Vagina (tissue), 2 donors: ENCODE data around the gene FAM53A. TPM values are rescaled to one million over a fixed set of nuclear protein-coding genes. Genes with fewer than 3 reads are reported as not detected.

Experiments
- DNase-seq, 2 donors: peaks; one replicate each; pipeline ENCODE4 v3.0.0-alpha.2; 2017; ENCODE audit errors: extremely low spot score in 2 of 2
- H3K27ac ChIP-seq: fragments of 200-600 bp; sonication (generic); one replicate; pipeline ENCODE4 v1.5.1; 2019
- H3K27me3 ChIP-seq: fragments of 200-600 bp; sonication (generic); one replicate; pipeline ENCODE4 v1.5.1; 2019
- H3K36me3 ChIP-seq, 2 donors: fragments of 200-600 bp; sonication (generic); one replicate each; pipeline ENCODE4 v1.5.1; 2017 to 2019
- H3K4me1 ChIP-seq: fragments of 200-600 bp; sonication (generic); one replicate; pipeline ENCODE4 v1.5.1; 2019
- H3K4me3 ChIP-seq, 2 donors: fragments of 200-600 bp; sonication (generic); 1 replicate in 1 of 2; 2 replicates in 1 of 2; pipeline ENCODE4 v1.5.1; 2016 to 2019
- H3K9me3 ChIP-seq: fragments of 200-600 bp; sonication (generic); one replicate; pipeline ENCODE4 v1.5.1; 2019
- POLR2A ChIP-seq, 2 donors: fragments of 450-650 bp; IDR thresholded peaks; one replicate each; pipeline ENCODE4 v1.6.1; 2017; ENCODE audit warnings: antibody characterized with exemption in 2 of 2, mild to moderate bottlenecking in 2 of 2, moderate library complexity in 2 of 2
- POLR2AphosphoS5 ChIP-seq, 2 donors: sonication (generic); formaldehyde crosslinking; IDR thresholded peaks; one replicate each; pipeline ENCODE4 v1.9.0; 2017; ENCODE audit warnings: antibody characterized with exemption in 2 of 2, mild to moderate bottlenecking in 2 of 2, low read depth in 1 of 2; ENCODE audit not compliant: insufficient read depth in 1 of 2
- intact Hi-C: fragments of 100-400 bp; cut with DNase I; formaldehyde crosslinking; loops from one replicate; pipeline ENCODE4 v1.15.1; 2023
- total RNA-seq: library from RNA; depleted of rRNA; stranded (reverse); fragments of >200 nt; gene quantifications from one replicate; pipeline ENCODE4 v1.2.3, GENCODE V29; 2016
- TF ChIP-seq, protein P1 (sequence below), 3 experiments: fragments of 450-650 bp in 2 of 3; fragments of 200-600 bp in 1 of 3; sonication (generic) in 1 of 3; IDR thresholded peaks; one replicate each; pipeline ENCODE4 v1.5.1; 2017 to 2019; ENCODE audit warnings: antibody characterized with exemption in 3 of 3, mild to moderate bottlenecking in 2 of 3, moderate library complexity in 2 of 3

FAM53A gene
- total RNA-seq, 1 donor from 2014 or later = 13.8 TPM

DNA sequence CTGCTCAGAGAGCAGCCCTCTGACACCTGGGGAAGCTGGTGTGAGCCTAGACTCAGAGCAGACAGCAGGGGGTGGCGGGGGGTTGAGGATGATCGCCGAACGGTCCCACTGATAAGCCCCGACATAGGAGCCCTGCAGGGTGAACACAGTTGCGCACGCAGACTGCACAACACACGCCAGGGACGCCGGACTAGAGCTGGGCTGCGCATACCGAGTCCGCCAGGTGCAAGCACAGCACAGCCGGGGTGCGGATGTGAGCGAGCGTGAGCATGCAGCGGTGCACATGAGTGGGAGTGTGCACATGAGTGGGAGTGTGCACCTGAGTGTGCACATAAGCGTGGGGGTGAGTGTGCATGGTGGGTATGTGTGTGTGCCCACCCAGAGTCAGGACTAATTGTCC is 36.7 kb downstream of the FAM53A start:
- no peak for DNase-seq
- intact Hi-C loops = no loop called here
- Histone ChIP-seq H3K36me3 (no peaks in the 10 kb centered on the region), H3K27me3 (no peaks in the 10 kb centered on the region), H3K4me3 (no peak overlapping the region), H3K27ac (no peak overlapping the region), H3K4me1 (peaks cover 10% of the 10 kb centered on the region), H3K9me3 (no peaks in the 10 kb centered on the region)
- no peak for TF ChIP-seq POLR2A (IDR thresholded peaks at IDR 0.05)
- TF ChIP-seq, protein P1, sequence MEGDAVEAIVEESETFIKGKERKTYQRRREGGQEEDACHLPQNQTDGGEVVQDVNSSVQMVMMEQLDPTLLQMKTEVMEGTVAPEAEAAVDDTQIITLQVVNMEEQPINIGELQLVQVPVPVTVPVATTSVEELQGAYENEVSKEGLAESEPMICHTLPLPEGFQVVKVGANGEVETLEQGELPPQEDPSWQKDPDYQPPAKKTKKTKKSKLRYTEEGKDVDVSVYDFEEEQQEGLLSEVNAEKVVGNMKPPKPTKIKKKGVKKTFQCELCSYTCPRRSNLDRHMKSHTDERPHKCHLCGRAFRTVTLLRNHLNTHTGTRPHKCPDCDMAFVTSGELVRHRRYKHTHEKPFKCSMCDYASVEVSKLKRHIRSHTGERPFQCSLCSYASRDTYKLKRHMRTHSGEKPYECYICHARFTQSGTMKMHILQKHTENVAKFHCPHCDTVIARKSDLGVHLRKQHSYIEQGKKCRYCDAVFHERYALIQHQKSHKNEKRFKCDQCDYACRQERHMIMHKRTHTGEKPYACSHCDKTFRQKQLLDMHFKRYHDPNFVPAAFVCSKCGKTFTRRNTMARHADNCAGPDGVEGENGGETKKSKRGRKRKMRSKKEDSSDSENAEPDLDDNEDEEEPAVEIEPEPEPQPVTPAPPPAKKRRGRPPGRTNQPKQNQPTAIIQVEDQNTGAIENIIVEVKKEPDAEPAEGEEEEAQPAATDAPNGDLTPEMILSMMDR (IDR thresholded peaks at IDR 0.05) = no peak
- TF ChIP-seq POLR2AphosphoS5 (IDR thresholded peaks at IDR 0.05; ENCODE audit: insufficient read depth in 1 of 2, low read depth in 1 of 2) = no peak

DNA sequence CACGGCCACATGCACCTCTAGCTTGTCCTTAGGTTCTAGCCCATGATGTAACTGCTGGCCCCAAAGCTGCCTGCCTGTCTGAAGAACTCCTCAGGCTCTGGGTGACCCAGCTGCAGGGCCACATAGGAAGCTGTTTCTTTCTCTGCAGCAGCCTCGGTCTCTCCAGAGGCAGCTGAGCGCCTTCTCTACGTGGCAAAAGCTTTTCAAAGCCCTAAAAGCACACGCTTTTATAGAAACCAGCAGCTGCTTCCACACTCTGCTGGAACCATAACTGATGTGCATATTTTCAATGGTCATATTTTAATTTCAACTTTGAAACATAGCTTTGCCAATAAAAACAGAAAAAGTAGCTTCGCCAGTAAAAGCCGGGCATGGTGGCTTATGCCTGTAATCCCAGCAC is 37.4 kb downstream of the FAM53A start:
- peaks cover 10% of the 10 kb centered on the region for H3K4me1 ChIP-seq
- no peaks in the 10 kb centered on the region for H3K36me3 ChIP-seq
- no peaks in the 10 kb centered on the region for H3K9me3 ChIP-seq
- TF ChIP-seq POLR2AphosphoS5 (IDR thresholded peaks at IDR 0.05; ENCODE audit: insufficient read depth in 1 of 2, low read depth in 1 of 2) (no peak), POLR2A (IDR thresholded peaks at IDR 0.05) (no peak)
- TF ChIP-seq, protein P1 (IDR thresholded peaks at IDR 0.05) = no peak
- no peak for DNase-seq
- H3K27me3 ChIP-seq = no peaks in the 10 kb centered on the region
- no peak overlapping the region for H3K27ac ChIP-seq
- intact Hi-C loops = no loop called here
- H3K4me3 ChIP-seq = no peak overlapping the region

DNA sequence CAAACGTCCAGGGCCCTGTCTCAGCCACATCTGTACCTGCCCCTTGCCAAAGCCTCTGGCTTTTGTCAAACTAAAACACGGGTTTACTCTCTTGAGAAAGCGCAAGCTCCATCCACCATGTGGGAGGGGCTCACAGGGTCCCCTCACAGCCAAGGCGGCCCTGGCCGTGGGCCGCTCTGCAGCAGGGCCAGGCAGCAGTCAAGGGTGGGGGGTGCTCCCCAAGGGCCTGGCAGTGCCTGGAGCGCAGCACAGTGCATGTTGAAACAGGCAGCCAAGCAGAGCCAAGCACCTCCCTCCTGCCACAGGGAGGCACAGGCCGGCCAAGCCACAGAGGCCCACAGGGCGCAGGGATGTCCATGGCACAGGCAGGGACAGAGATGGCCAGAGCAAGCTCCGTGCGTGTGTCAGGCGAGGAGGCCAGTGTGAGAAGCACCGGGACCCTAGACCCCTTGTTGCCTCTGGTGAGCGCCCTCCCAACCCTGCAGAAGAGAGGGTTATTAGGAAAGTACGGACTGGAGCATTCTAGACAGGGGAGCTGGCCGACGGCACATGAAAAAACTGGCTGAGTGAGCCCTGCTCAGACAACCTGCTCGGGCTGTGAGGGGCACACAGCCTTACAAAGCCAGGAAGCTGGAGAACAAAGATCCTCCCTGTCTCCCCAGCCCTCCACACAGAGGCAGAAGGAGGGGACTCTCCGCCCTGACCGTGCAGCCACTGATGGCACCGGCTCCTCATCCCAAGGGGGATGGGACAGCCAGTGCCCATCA is 39.0 kb downstream of the FAM53A start:
- H3K4me3 ChIP-seq = no peak overlapping the region
- intact Hi-C loops = no loop called here

DNA sequence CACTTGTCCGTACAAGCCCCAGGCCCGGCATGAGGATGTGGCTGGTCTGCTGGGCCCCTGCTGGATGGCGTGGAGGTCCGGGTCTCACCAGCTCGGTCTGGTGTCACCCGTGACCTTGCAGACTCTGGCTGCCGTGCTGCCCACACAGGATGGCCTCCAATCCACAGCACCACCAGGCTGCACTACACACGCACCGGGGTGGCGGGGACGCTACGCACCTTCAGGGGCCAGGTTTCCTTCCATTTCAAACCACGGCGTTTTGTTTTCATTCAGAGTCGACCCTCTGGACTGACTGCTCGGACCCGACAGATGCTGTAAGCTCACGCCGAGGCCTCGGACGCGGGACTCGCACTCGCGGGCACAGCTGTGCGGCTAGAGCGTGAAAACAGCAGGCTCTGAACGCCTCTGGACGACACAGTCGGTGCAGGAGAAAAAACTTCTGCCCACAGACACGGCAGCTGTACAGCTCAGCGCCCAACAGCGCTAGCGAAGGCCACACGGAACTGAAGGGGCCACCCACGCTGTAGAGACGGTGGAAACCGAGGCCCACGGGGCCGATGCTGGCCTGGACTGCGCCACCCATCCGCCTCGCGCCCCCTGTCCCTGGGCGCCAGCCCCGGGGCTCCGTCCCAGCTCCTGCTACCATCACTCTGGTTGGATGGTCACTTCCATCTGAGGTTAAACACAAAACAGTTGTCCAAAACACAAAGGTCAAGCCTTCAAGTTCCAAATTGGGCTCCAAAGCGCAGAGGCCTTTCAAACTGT is 40.0 kb downstream of the FAM53A start:
- H3K36me3 ChIP-seq = no peaks in the 10 kb centered on the region
- TF ChIP-seq, protein P1 (IDR thresholded peaks at IDR 0.05) = no peak
- TF ChIP-seq POLR2A (IDR thresholded peaks at IDR 0.05) = no peak
- TF ChIP-seq POLR2AphosphoS5 (IDR thresholded peaks at IDR 0.05; ENCODE audit: insufficient read depth in 1 of 2, low read depth in 1 of 2) = no peak
- H3K4me3 ChIP-seq = no peak overlapping the region
- intact Hi-C loops = no loop called here
- H3K27me3 ChIP-seq = no peaks in the 10 kb centered on the region
- no peak for DNase-seq
- peaks cover 10% of the 10 kb centered on the region for H3K4me1 ChIP-seq
- H3K9me3 ChIP-seq = no peaks in the 10 kb centered on the region
- peak overlapping the region; percentile 9 for H3K27ac ChIP-seq

More for the DNA sequence above, 39.0 kb downstream of the FAM53A start:
- Histone ChIP-seq H3K27me3 (no peaks in the 10 kb centered on the region), H3K9me3 (no peaks in the 10 kb centered on the region), H3K27ac (peak overlapping the region; percentile 9), H3K36me3 (no peaks in the 10 kb centered on the region), H3K4me1 (peaks cover 10% of the 10 kb centered on the region)
- no peak for DNase-seq
- peak in 1 of 2 donors; percentile 30 for TF ChIP-seq POLR2AphosphoS5 (IDR thresholded peaks at IDR 0.05; ENCODE audit: insufficient read depth in 1 of 2, low read depth in 1 of 2)
- TF ChIP-seq, protein P1 (IDR thresholded peaks at IDR 0.05) = no peak
